ENCODE results near the gene UPK3A. TPM values are rescaled to one million over a fixed set of nuclear protein-coding genes. Genes with fewer than 3 reads are reported as not detected.

UPK3A gene
- polyA plus RNA-seq, 1 donor from 2014 or later = not detected

DNA sequence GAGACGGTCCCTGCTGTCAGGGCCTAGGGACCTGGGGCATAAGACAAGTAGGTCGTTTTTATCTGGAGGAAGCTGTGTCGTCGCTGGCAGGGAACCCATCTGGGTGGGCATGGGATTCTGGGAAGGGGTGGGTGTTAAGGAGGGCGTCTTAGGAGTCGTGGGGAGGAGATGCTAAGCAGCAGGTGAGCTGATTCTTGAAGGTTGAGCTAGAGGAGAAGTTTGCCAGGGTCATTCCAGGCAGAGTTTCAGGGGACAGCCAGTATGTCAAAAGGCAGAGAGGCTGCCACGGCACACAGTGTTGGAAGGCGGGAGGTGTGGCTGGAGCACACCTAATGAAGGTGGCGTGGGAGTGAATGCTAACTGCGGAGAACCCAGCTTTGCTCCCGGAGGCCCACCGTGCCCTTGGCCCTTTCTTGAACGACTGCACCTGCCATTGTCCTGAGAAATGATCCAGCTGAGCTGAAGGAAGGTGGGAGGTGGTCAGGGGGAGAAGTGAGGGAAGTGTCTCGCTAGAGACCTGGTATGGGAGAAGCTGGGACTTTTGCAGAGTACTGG lies 26.3 kb downstream of the UPK3A start:
- H3K79me2 ChIP-seq (replicated peaks; ENCODE audit: insufficient read depth, low read length) = peaks cover 3% of the 10 kb centered on the region
- H3K9ac ChIP-seq (ENCODE audit: low read length) = no peak overlapping the region

DNA sequence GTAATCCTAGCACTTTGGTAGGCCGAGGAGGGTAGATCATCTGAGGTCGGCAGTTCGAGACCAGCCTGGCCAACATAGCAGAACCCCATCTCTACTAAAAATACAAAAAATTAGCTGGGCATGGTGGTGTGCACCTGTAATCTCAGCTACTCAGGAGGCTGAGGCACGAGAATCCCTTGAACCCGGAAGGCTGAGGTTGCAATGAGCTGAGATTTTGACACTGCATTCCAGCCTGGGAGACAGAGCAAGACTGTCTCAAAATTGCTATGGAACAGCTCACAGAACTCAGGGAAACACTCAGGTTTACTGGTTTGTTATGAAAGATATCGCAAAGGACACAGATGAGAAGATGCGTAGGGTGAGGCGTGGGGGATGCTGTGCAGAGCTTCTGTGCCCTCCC lies 27.7 kb downstream of the UPK3A start:
- no peaks in the 10 kb centered on the region for H3K9me3 ChIP-seq (ENCODE audit: low read length)
- no peaks in the 10 kb centered on the region for H4K20me1 ChIP-seq (ENCODE audit: insufficient read depth)
- H3K4me2 ChIP-seq (ENCODE audit: low read length) = no peak overlapping the region
- peaks cover 3% of the 10 kb centered on the region for H3K79me2 ChIP-seq (replicated peaks; ENCODE audit: insufficient read depth, low read length)
- no peak overlapping the region for H3K4me3 ChIP-seq (ENCODE audit: low read length)
- no peak overlapping the region for H3K9ac ChIP-seq (ENCODE audit: low read length)
- no peak for TF ChIP-seq TAF1 (IDR thresholded peaks at IDR 0.05; ENCODE audit: low read depth)
- TF ChIP-seq, protein P1, sequence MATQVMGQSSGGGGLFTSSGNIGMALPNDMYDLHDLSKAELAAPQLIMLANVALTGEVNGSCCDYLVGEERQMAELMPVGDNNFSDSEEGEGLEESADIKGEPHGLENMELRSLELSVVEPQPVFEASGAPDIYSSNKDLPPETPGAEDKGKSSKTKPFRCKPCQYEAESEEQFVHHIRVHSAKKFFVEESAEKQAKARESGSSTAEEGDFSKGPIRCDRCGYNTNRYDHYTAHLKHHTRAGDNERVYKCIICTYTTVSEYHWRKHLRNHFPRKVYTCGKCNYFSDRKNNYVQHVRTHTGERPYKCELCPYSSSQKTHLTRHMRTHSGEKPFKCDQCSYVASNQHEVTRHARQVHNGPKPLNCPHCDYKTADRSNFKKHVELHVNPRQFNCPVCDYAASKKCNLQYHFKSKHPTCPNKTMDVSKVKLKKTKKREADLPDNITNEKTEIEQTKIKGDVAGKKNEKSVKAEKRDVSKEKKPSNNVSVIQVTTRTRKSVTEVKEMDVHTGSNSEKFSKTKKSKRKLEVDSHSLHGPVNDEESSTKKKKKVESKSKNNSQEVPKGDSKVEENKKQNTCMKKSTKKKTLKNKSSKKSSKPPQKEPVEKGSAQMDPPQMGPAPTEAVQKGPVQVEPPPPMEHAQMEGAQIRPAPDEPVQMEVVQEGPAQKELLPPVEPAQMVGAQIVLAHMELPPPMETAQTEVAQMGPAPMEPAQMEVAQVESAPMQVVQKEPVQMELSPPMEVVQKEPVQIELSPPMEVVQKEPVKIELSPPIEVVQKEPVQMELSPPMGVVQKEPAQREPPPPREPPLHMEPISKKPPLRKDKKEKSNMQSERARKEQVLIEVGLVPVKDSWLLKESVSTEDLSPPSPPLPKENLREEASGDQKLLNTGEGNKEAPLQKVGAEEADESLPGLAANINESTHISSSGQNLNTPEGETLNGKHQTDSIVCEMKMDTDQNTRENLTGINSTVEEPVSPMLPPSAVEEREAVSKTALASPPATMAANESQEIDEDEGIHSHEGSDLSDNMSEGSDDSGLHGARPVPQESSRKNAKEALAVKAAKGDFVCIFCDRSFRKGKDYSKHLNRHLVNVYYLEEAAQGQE (IDR thresholded peaks at IDR 0.05; ENCODE audit: borderline replicate concordance) = no peak
- no peak for TF ChIP-seq MXI1 (conservative IDR thresholded peaks at IDR 0.05; ENCODE audit: poor library complexity, severe bottlenecking)
- no peak for TF ChIP-seq POLR2AphosphoS5 (IDR thresholded peaks at IDR 0.05)
- no peak for TF ChIP-seq SMC3 (conservative IDR thresholded peaks at IDR 0.05; ENCODE audit: poor library complexity)
- TF ChIP-seq RAD21 (conservative IDR thresholded peaks at IDR 0.05) = no peak
- no peak for TF ChIP-seq EP300 (conservative IDR thresholded peaks at IDR 0.05; ENCODE audit: poor library complexity, severe bottlenecking)
- no peak for TF ChIP-seq CTCF (IDR thresholded peaks at IDR 0.05; ENCODE audit: poor library complexity, severe bottlenecking)
- TF ChIP-seq EZH2 (IDR thresholded peaks at IDR 0.05; ENCODE audit: borderline replicate concordance, insufficient read depth, low read length, poor library complexity, severe bottlenecking) = no peak
- H3F3A ChIP-seq (ENCODE audit: insufficient read depth, low read length, poor library complexity, severe bottlenecking) = no peaks in the 10 kb centered on the region
- no peaks in the 10 kb centered on the region for H3K36me3 ChIP-seq (ENCODE audit: insufficient read depth, low read length)
- H3K27ac ChIP-seq (ENCODE audit: low read length) = no peak overlapping the region
- no peaks in the 10 kb centered on the region for H3K9me2 ChIP-seq (ENCODE audit: insufficient read depth, low read length)
- H3K27me3 ChIP-seq (ENCODE audit: insufficient read depth, low read depth, low read length) = no peaks in the 10 kb centered on the region
- no peak overlapping the region for H2AFZ ChIP-seq (ENCODE audit: low read depth, low read length)

More for the DNA sequence above, 26.3 kb downstream of the UPK3A start:
- Histone ChIP-seq H3K27me3 (ENCODE audit: insufficient read depth, low read depth, low read length) (no peaks in the 10 kb centered on the region), H3K4me3 (ENCODE audit: low read length) (peak overlapping the region; percentile 92), H2AFZ (ENCODE audit: low read depth, low read length) (no peak overlapping the region), H3K9me2 (ENCODE audit: insufficient read depth, low read length) (no peaks in the 10 kb centered on the region), H3K36me3 (ENCODE audit: insufficient read depth, low read length) (no peaks in the 10 kb centered on the region), H3K27ac (ENCODE audit: low read length) (no peak overlapping the region), H3K4me2 (ENCODE audit: low read length) (peak overlapping the region; percentile 42), H3F3A (ENCODE audit: insufficient read depth, low read length, poor library complexity, severe bottlenecking) (no peaks in the 10 kb centered on the region), H3K9me3 (ENCODE audit: low read length) (no peaks in the 10 kb centered on the region), H4K20me1 (ENCODE audit: insufficient read depth) (no peaks in the 10 kb centered on the region)
- no peak for TF ChIP-seq TAF1 (IDR thresholded peaks at IDR 0.05; ENCODE audit: low read depth)
- no peak for TF ChIP-seq CTCF (IDR thresholded peaks at IDR 0.05; ENCODE audit: poor library complexity, severe bottlenecking)
- TF ChIP-seq, protein P1 (IDR thresholded peaks at IDR 0.05; ENCODE audit: borderline replicate concordance) = no peak
- no peak for TF ChIP-seq EZH2 (IDR thresholded peaks at IDR 0.05; ENCODE audit: borderline replicate concordance, insufficient read depth, low read length, poor library complexity, severe bottlenecking)
- no peak for TF ChIP-seq EP300 (conservative IDR thresholded peaks at IDR 0.05; ENCODE audit: poor library complexity, severe bottlenecking)
- no peak for TF ChIP-seq POLR2AphosphoS5 (IDR thresholded peaks at IDR 0.05)
- TF ChIP-seq SMC3 (conservative IDR thresholded peaks at IDR 0.05; ENCODE audit: poor library complexity) = no peak
- TF ChIP-seq RAD21 (conservative IDR thresholded peaks at IDR 0.05) = no peak
- TF ChIP-seq MXI1 (conservative IDR thresholded peaks at IDR 0.05; ENCODE audit: poor library complexity, severe bottlenecking) = no peak

Measured in neural cell (in vitro differentiated cells).